Vagina (tissue), 2 donors: ENCODE results near the gene ADAMTS2. TPM values are rescaled to one million over a fixed set of nuclear protein-coding genes. Genes with fewer than 3 reads are reported as not detected.

Experiments used
- DNase-seq, 2 donors: peaks; one replicate each; pipeline ENCODE4 v3.0.0-alpha.2; 2017; ENCODE audit errors: extremely low spot score in 2 of 2
- H3K27ac ChIP-seq: fragments of 200-600 bp; sonication (generic); one replicate; pipeline ENCODE4 v1.5.1; 2019
- H3K27me3 ChIP-seq: fragments of 200-600 bp; sonication (generic); one replicate; pipeline ENCODE4 v1.5.1; 2019
- H3K36me3 ChIP-seq, 2 donors: fragments of 200-600 bp; sonication (generic); one replicate each; pipeline ENCODE4 v1.5.1; 2017 to 2019
- H3K4me1 ChIP-seq: fragments of 200-600 bp; sonication (generic); one replicate; pipeline ENCODE4 v1.5.1; 2019
- H3K4me3 ChIP-seq, 2 donors: fragments of 200-600 bp; sonication (generic); 1 replicate in 1 of 2; 2 replicates in 1 of 2; pipeline ENCODE4 v1.5.1; 2016 to 2019
- H3K9me3 ChIP-seq: fragments of 200-600 bp; sonication (generic); one replicate; pipeline ENCODE4 v1.5.1; 2019
- CTCF ChIP-seq, 3 experiments: fragments of 450-650 bp in 2 of 3; fragments of 200-600 bp in 1 of 3; sonication (generic) in 1 of 3; IDR thresholded peaks; one replicate each; pipeline ENCODE4 v1.5.1; 2017 to 2019; ENCODE audit warnings: antibody characterized with exemption in 3 of 3, mild to moderate bottlenecking in 2 of 3, moderate library complexity in 2 of 3
- POLR2A ChIP-seq, 2 donors: fragments of 450-650 bp; IDR thresholded peaks; one replicate each; pipeline ENCODE4 v1.6.1; 2017; ENCODE audit warnings: antibody characterized with exemption in 2 of 2, mild to moderate bottlenecking in 2 of 2, moderate library complexity in 2 of 2
- POLR2AphosphoS5 ChIP-seq, 2 donors: sonication (generic); formaldehyde crosslinking; IDR thresholded peaks; one replicate each; pipeline ENCODE4 v1.9.0; 2017; ENCODE audit warnings: antibody characterized with exemption in 2 of 2, mild to moderate bottlenecking in 2 of 2, low read depth in 1 of 2; ENCODE audit not compliant: insufficient read depth in 1 of 2
- intact Hi-C: fragments of 100-400 bp; cut with DNase I; formaldehyde crosslinking; loops from one replicate; pipeline ENCODE4 v1.15.1; 2023
- total RNA-seq: library from RNA; depleted of rRNA; stranded (reverse); fragments of >200 nt; gene quantifications from one replicate; pipeline ENCODE4 v1.2.3, GENCODE V29; 2016

Gene ADAMTS2
- total RNA-seq, 1 donor from 2014 or later = 17.4 TPM

- H3K36me3 ChIP-seq = no peaks in the 10 kb centered on the region
- H3K4me3 ChIP-seq = no peak overlapping the region
- intact Hi-C loops = no loop called here
- H3K27ac ChIP-seq = no peak overlapping the region
- no peaks in the 10 kb centered on the region for H3K27me3 ChIP-seq
- TF ChIP-seq CTCF (IDR thresholded peaks at IDR 0.05) (no peak), POLR2A (IDR thresholded peaks at IDR 0.05) (no peak), POLR2AphosphoS5 (IDR thresholded peaks at IDR 0.05; ENCODE audit: insufficient read depth in 1 of 2, low read depth in 1 of 2) (no peak)
- no peaks in the 10 kb centered on the region for H3K9me3 ChIP-seq
- peaks cover 21% of the 10 kb centered on the region for H3K4me1 ChIP-seq
- DNase-seq = no peak
These were observed 152.9 kb downstream of the ADAMTS2 start for GRCh38 chr5:179192185-179192890.

GRCh38 chr5:179191506-179192184 lies 153.6 kb downstream of the ADAMTS2 start:
- Histone ChIP-seq H3K27me3 (no peaks in the 10 kb centered on the region), H3K4me3 (no peak overlapping the region), H3K4me1 (peaks cover 16% of the 10 kb centered on the region), H3K36me3 (no peaks in the 10 kb centered on the region), H3K27ac (no peak overlapping the region), H3K9me3 (no peaks in the 10 kb centered on the region)
- TF ChIP-seq POLR2A (IDR thresholded peaks at IDR 0.05) (no peak), POLR2AphosphoS5 (IDR thresholded peaks at IDR 0.05; ENCODE audit: insufficient read depth in 1 of 2, low read depth in 1 of 2) (no peak), CTCF (IDR thresholded peaks at IDR 0.05) (no peak)
- no peak for DNase-seq
- intact Hi-C loops = no loop called here

- intact Hi-C loops = no loop called here
- Histone ChIP-seq H3K27ac (no peak overlapping the region), H3K4me1 (peaks cover 9% of the 10 kb centered on the region), H3K27me3 (no peaks in the 10 kb centered on the region), H3K36me3 (no peaks in the 10 kb centered on the region), H3K4me3 (no peak overlapping the region), H3K9me3 (no peaks in the 10 kb centered on the region)
- no peak for DNase-seq
- TF ChIP-seq POLR2AphosphoS5 (IDR thresholded peaks at IDR 0.05; ENCODE audit: insufficient read depth in 1 of 2, low read depth in 1 of 2) (no peak), POLR2A (IDR thresholded peaks at IDR 0.05) (no peak)
These were observed 154.3 kb downstream of the ADAMTS2 start for GRCh38 chr5:179190851-179191505.

- no peak for TF ChIP-seq POLR2AphosphoS5 (IDR thresholded peaks at IDR 0.05; ENCODE audit: insufficient read depth in 1 of 2, low read depth in 1 of 2)
- no peak for TF ChIP-seq POLR2A (IDR thresholded peaks at IDR 0.05)
- TF ChIP-seq CTCF (IDR thresholded peaks at IDR 0.05) = no peak
- Histone ChIP-seq H3K4me1 (no peaks in the 10 kb centered on the region), H3K36me3 (no peaks in the 10 kb centered on the region), H3K9me3 (no peaks in the 10 kb centered on the region), H3K27me3 (no peaks in the 10 kb centered on the region), H3K4me3 (no peak overlapping the region), H3K27ac (no peak overlapping the region)
- intact Hi-C loops = no loop called here
- DNase-seq = no peak
These were observed 156.6 kb downstream of the ADAMTS2 start for GRCh38 chr5:179188636-179189035.

GRCh38 chr5:179187681-179188575 lies 157.3 kb downstream of the ADAMTS2 start:
- Histone ChIP-seq H3K36me3 (no peaks in the 10 kb centered on the region), H3K4me1 (no peaks in the 10 kb centered on the region), H3K9me3 (no peaks in the 10 kb centered on the region), H3K4me3 (no peak overlapping the region), H3K27ac (no peak overlapping the region), H3K27me3 (no peaks in the 10 kb centered on the region)
- intact Hi-C loops = no loop called here
- no peak for DNase-seq
- TF ChIP-seq CTCF (IDR thresholded peaks at IDR 0.05) = no peak
- no peak for TF ChIP-seq POLR2A (IDR thresholded peaks at IDR 0.05)
- no peak for TF ChIP-seq POLR2AphosphoS5 (IDR thresholded peaks at IDR 0.05; ENCODE audit: insufficient read depth in 1 of 2, low read depth in 1 of 2)
